Natural killer cell (primary cell): ENCODE data around the gene NTNG2. TPM values are rescaled to one million over a fixed set of nuclear protein-coding genes. Genes with fewer than 3 reads are reported as not detected.
A peak's percentile ranks its signal among the peaks of the same experiment; 100 is the strongest.

Experiments
- ATAC-seq, 3 donors: fragments of 150-1000 bp in 2 of 3; fragments of 200-7000 bp in 1 of 3; cut with Tn5 transposase; 1 replicate in 1 of 3; 2 replicates in 2 of 3; pipeline ENCODE4 v1.10.0; 2021; ENCODE audit warnings: mild to moderate bottlenecking in 2 of 3, moderate library complexity in 2 of 3
- DNase-seq, 2 donors: peaks; one replicate each; pipeline versions ENCODE4 v3.0.0 to v3.0.0-alpha.2; 2013 to 2021; ENCODE audit warnings: mixed read lengths in 1 of 2
- H3K27ac ChIP-seq: one replicate; pipeline ENCODE4 v1.5.1; 2013; ENCODE audit warnings: mild to moderate bottlenecking, low read length
- H3K27me3 ChIP-seq: one replicate; pipeline ENCODE4 v1.6.1; 2013; ENCODE audit warnings: low read length; ENCODE audit not compliant: control insufficient read depth, insufficient read depth
- H3K36me3 ChIP-seq: one replicate; pipeline ENCODE4 v1.6.1; 2013; ENCODE audit warnings: low read length; ENCODE audit not compliant: control insufficient read depth, insufficient read depth
- H3K4me1 ChIP-seq: one replicate; pipeline ENCODE4 v1.6.1; 2013; ENCODE audit warnings: low read length; ENCODE audit not compliant: control insufficient read depth, insufficient read depth
- H3K4me3 ChIP-seq: one replicate; pipeline ENCODE4 v1.5.1; 2013; ENCODE audit warnings: low read length
- H3K9me3 ChIP-seq: one replicate; pipeline ENCODE4 v1.6.1; 2013; ENCODE audit warnings: low read length; ENCODE audit not compliant: control insufficient read depth, insufficient read depth
- H3K27ac Mint-ChIP-seq, 2 donors: one replicate each; pipeline ENCODE4 v1.8.0; 2022; ENCODE audit warnings: mild to moderate bottlenecking in 2 of 2, mixed read lengths in 2 of 2, moderate library complexity in 1 of 2
- H3K27me3 Mint-ChIP-seq, 2 donors: one replicate each; pipeline ENCODE4 v1.8.0; 2022; ENCODE audit warnings: low read depth in 2 of 2, mixed read lengths in 2 of 2
- H3K36me3 Mint-ChIP-seq: one replicate; pipeline ENCODE4 v1.8.0; 2022; ENCODE audit warnings: mixed read lengths
- H3K4me1 Mint-ChIP-seq, 2 donors: one replicate each; pipeline ENCODE4 v1.8.0; 2022; ENCODE audit warnings: mixed read lengths in 2 of 2
- H3K4me3 Mint-ChIP-seq: one replicate; pipeline ENCODE4 v1.8.0; 2022; ENCODE audit warnings: mild to moderate bottlenecking, moderate library complexity, mixed read lengths
- H3K9me3 Mint-ChIP-seq, 2 donors: one replicate each; pipeline ENCODE4 v1.8.0; 2022; ENCODE audit warnings: mixed read lengths in 2 of 2
- CTCF ChIP-seq: fragments of 200-600 bp; IDR thresholded peaks from one replicate; pipeline ENCODE4 v1.8.0; 2022; ENCODE audit warnings: antibody characterized with exemption
- WGBS: methylation state at CpG from one replicate; pipeline ENCODE4 v1.1.7; 2013; ENCODE audit warnings: missing lambda C conversion rate; ENCODE audit not compliant: insufficient coverage; 5-methylcytosine and 5-hydroxymethylcytosine counted together
- intact Hi-C: fragments of 100-400 bp; cut with micrococcal nuclease; formaldehyde crosslinking; loops from one replicate; pipeline ENCODE4 v1.14.2; 2022
- total RNA-seq, 4 donors: library from RNA; stranded (reverse); fragments of 120-200 nt in 1 of 4; gene quantifications; one replicate each; pipeline versions ENCODE4 v1.2.3 to v1.2.4, GENCODE V29; 2013 to 2022

Gene NTNG2
- total RNA-seq, 3 donors from 2014 or later (not counting 1 experiment from before 2014, with no cell fraction given) = 23.4 to 67.2 (median 32.6) TPM

GRCh38 chr9:132157347-132158116 lies 4.3 kb upstream of the NTNG2 start:
- Histone ChIP-seq H3K4me1 (peaks cover 13% of the 10 kb centered on the region), H3K27me3 (peaks cover 1% of the 10 kb centered on the region), H3K9me3 (no peaks in the 10 kb centered on the region), H3K4me3 (no peak overlapping the region), H3K27ac (no peak overlapping the region), H3K36me3 (no peaks in the 10 kb centered on the region)
- Mint-ChIP-seq H3K27ac (no peak overlapping the region), H3K9me3 (no peaks in the 10 kb centered on the region), H3K4me3 (no peak overlapping the region), H3K27me3 (peaks cover 18 to 23% of the 10 kb centered on the region in 2 donors), H3K4me1 (peaks cover 5 to 10% of the 10 kb centered on the region in 2 donors), H3K36me3 (no peaks in the 10 kb centered on the region)
- DNase-seq = no peak
- intact Hi-C loops = no loop called here
- WGBS = 86% methylated on average over 19 of the region's 19 CpGs
- no peak for TF ChIP-seq CTCF
- ATAC-seq = no peak

- Mint-ChIP-seq H3K27me3 (peaks cover 20 to 37% of the 10 kb centered on the region in 2 donors), H3K36me3 (no peaks in the 10 kb centered on the region), H3K4me1 (peaks cover 6 to 18% of the 10 kb centered on the region in 2 donors), H3K4me3 (peak overlapping the region; percentile 93), H3K9me3 (no peaks in the 10 kb centered on the region), H3K27ac (peak overlapping the region; percentile 82 to 89)
- Histone ChIP-seq H3K27me3 (peaks cover 11% of the 10 kb centered on the region), H3K27ac (peak overlapping the region; percentile 5), H3K4me1 (peaks cover 27% of the 10 kb centered on the region), H3K9me3 (no peaks in the 10 kb centered on the region), H3K36me3 (no peaks in the 10 kb centered on the region), H3K4me3 (peak overlapping the region; percentile 37)
- WGBS = 3% methylated on average over 50 of the region's 50 CpGs
- no peak for TF ChIP-seq CTCF
- ATAC-seq (peak; percentile 74 to 88 (median 88)), DNase-seq (peak; percentile 60 to 82)
- intact Hi-C loops = no loop called here
Measured at GRCh38 chr9:132160802-132161742, 786 bp upstream of the NTNG2 start.

- no peak for ATAC-seq
- H3K27me3 ChIP-seq = peaks cover 11% of the 10 kb centered on the region
- H3K4me3 Mint-ChIP-seq = peak overlapping the region; percentile 93
- peak overlapping the region; percentile 76 for H3K4me3 ChIP-seq
- peaks cover 27% of the 10 kb centered on the region for H3K4me1 ChIP-seq
- peak in 1 of 2 donors; percentile 20 for DNase-seq
- peak overlapping the region; percentile 52 to 91 for H3K27ac Mint-ChIP-seq
- peaks cover 6 to 18% of the 10 kb centered on the region in 2 donors for H3K4me1 Mint-ChIP-seq
- TF ChIP-seq CTCF = no peak
- H3K27ac ChIP-seq = no peak overlapping the region
- WGBS = under 1% methylated on average over 74 of the region's 74 CpGs
- H3K36me3 ChIP-seq = no peaks in the 10 kb centered on the region
- no peaks in the 10 kb centered on the region for H3K36me3 Mint-ChIP-seq
- H3K9me3 ChIP-seq = no peaks in the 10 kb centered on the region
- H3K27me3 Mint-ChIP-seq = peaks cover 24 to 42% of the 10 kb centered on the region in 2 donors
- no peaks in the 10 kb centered on the region for H3K9me3 Mint-ChIP-seq
- intact Hi-C loops = loop anchor here (2.0 kb wide), 1 partner anchor 84 kb away; the partner anchor contains the start of gene MED27
Measured at GRCh38 chr9:132162764-132163456, 1.1 kb downstream of the NTNG2 start.
